LNCaP clone FGC (cell line): ENCODE results near the gene FAM162A.
"Not testable (repeated sequence)": the region's sequence is repeated elsewhere in the genome, so short reads cannot be mapped to it uniquely, and the experiment has no call there.

Experiments used
- DNase-seq: peaks from one replicate; pipeline ENCODE4 v3.0.0-alpha.2; 2011; ENCODE audit warnings: low read depth
- H3K4me3 ChIP-seq: 2 replicates; pipeline ENCODE4 v1.5.1; 2011; ENCODE audit warnings: mild to moderate bottlenecking, low read depth, low read length, control low read depth
- TF ChIP-seq, protein P1 (sequence below): IDR thresholded peaks from 2 replicates; pipeline ENCODE4 v1.5.1; 2012; ENCODE audit warnings: mild to moderate bottlenecking; ENCODE audit not compliant: control insufficient read depth, insufficient read depth; ENCODE audit errors: extremely low read depth

FAM162A gene

DNA sequence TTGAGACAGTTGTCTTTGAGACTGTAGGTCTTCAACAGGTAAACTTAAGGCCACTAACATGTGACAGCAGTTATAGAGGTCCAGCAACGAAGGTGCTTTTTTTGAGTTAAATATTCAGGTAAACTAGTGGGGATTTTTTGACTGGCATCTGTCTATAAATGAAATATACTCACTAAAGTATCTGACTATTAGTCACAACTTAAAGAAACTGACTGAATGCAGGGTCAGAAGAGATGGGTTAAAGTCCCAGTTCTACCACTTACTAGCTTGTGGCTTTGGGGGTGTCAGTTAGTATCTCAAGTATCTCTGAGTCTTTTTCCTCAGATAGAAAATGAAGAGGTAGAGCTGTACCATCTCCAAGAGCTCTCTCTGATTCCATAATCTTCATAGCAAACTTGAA, 18.9 kb upstream of the FAM162A start:
- DNase-seq = no peak
- no peak overlapping the region for H3K4me3 ChIP-seq
- TF ChIP-seq, protein P1, sequence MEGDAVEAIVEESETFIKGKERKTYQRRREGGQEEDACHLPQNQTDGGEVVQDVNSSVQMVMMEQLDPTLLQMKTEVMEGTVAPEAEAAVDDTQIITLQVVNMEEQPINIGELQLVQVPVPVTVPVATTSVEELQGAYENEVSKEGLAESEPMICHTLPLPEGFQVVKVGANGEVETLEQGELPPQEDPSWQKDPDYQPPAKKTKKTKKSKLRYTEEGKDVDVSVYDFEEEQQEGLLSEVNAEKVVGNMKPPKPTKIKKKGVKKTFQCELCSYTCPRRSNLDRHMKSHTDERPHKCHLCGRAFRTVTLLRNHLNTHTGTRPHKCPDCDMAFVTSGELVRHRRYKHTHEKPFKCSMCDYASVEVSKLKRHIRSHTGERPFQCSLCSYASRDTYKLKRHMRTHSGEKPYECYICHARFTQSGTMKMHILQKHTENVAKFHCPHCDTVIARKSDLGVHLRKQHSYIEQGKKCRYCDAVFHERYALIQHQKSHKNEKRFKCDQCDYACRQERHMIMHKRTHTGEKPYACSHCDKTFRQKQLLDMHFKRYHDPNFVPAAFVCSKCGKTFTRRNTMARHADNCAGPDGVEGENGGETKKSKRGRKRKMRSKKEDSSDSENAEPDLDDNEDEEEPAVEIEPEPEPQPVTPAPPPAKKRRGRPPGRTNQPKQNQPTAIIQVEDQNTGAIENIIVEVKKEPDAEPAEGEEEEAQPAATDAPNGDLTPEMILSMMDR = no peak

DNA sequence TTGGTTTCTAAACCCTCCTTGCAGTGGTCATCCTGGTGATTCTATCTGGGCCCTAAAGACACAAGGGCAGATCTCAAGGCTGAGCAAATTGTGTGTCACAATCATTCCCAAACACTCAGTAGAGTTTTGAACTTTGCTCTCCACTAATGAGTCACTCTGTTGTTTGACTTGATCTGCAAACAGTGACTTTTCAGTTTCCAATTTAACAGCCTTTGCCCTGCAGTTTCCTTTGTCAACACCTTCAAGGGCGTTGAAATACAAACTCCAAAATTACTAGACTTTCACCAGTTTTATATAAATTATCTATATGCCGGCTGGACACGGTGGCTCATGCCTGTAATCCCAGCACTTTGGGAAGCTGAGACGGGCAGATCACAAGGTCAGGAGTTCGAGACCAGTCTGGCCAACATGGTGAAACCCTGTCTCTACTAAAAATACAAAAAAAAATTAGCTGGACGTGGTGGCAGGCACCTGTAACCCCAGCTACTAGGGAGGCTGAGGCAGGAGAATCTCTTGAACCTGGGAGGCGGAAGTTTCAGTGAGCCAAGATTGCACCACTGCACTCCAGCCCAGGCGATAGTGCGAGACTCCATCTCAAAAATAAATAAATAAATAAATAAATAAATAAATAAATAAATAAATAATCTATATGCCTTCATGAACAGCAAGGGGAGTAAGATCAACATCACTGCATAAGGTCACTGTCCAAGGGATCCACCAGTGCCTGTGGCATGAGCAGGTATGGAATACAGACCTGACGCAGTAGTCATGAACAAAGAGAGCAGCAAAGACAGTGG, 18.2 kb upstream of the FAM162A start:
- peak; percentile 63 for DNase-seq
- H3K4me3 ChIP-seq = not testable (repeated sequence)

DNA sequence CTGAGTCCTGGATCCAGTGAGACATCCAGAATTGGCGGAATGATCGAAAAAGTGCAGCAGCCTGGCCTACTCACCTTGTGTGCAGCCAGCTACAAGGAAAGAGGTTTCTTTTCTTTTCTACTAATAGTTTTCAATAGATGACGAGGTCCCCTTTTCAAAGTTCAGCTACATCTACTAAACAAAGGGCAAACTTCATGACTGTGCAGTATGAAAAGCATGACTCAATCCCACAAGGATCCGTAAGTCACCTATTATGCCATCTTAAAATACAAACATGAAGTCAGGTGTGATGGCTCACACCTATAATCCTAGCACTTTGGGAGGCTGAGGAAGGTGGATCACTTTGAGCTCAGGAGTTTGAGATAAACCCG, 17.6 kb upstream of the FAM162A start:
- no peak overlapping the region for H3K4me3 ChIP-seq
- TF ChIP-seq, protein P1 = no peak
- DNase-seq = no peak

DNA sequence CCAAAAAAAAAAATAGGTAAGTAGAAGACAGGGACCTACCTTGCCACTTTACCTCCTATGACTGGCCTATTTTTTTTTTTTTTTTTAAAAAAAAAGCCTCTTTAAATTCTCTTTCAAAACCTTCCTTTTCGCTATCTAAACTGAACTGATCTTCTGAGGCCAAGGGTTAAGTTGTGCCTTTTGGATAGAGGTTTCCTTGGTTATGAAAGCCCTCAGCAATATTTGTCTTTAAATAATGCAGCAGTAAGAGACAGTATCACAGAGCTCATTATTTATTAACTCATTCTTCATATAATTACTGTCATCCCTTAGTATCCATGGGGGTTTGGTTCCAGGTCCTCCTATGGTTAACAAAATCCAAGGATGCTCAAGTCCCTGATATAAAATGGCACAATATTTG, 9.9 kb upstream of the FAM162A start:
- no peak overlapping the region for H3K4me3 ChIP-seq
- DNase-seq = no peak
- TF ChIP-seq, protein P1 = no peak

DNA sequence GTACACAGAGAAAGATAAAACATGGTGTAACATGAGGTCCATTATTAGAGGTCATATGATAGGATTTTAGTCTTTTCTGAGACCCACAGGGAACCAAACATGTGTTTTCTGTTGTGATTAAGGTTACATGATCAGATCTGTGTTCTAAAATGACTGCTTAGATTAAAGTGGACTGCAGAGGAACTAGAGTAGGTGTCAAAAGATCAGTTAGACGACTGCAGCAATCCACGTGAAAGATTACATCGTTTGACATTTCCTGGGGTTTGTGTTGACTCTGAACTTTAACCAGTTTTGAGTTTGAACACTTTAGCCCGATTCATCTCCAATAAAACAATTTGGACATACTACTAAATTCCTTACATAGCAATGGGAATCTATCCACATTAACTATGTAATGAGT, 6.0 kb upstream of the FAM162A start:
- no peak overlapping the region for H3K4me3 ChIP-seq
- no peak for DNase-seq

DNA sequence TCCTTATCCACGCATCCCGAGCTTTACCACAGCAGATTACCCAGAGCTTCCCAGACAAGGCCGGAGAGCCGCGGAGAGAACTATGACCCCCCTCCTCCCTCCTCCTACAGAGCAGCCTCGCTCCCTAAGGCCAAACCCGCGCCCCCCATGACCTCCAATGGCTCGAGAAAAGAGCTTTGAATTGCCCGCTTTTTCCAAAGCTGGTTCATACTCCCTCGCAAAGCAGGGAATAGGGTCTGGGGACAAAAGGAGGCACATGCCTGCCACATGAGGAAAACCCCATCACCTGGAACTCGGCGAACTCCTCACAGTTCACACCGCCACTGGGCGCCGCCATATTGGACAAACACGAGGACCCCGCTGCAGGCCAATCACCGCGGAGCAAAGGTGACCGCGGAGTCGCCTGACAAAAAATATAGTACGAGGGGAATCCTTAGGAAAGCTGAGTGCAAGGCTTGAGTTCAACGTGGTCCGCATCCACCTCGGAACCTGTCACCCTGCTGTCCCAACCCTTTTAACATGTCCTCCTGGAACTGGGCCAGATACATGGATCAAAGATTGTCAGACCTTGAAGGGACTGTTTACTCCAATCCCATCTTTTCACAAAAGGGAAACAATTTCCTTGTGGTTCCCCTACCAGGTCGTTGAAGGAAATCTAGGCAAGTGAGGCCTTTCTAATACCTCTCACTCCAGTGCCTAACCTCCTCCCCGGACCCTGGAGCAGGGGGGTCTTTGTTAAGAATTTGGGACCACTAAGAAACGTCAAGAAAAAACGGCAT, 905 bp upstream of the FAM162A start, which contains the start of gene MIX23:
TSS of gene MIX23 (minus strand) at position 344 of the 779 bp plus-strand sequence. CDS start at position 337, 7 bp downstream.
- TF ChIP-seq, protein P1 = no peak
- peak within 1 kb of the TSS; percentile 89 for H3K4me3 ChIP-seq
- DNase-seq = no peak

More for the DNA sequence above, 6.0 kb upstream of the FAM162A start:
- TF ChIP-seq, protein P1 = no peak

DNA sequence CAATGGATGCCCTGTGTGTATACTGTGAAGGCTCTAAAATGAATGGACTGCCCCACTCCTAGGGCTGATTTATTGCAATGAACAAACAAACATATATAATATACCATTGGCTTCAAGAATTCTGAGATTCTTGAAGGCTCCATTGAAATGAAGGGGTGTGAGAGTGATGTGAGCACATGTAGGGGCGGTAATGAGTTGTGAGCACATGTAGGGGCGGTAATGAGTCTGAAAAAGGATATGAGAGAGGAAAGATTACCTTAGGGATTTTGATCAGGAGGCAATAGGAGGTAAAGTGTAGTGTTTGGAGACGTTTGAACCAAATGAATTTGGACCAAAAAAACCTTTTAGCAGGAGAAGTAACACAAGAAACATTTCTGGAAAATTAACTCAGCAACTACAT, 3.7 kb downstream of the FAM162A start:
- TF ChIP-seq, protein P1 = no peak
- DNase-seq = peak; percentile 90
- H3K4me3 ChIP-seq = peak overlapping the region; percentile 8; the same call in 1 of the 2 replicates
